Fibroblast of lung (primary cell): ENCODE data around the gene GNB1L. TPM values are rescaled to one million over a fixed set of nuclear protein-coding genes. Genes with fewer than 3 reads are reported as not detected.

Experiments used
- DNase-seq, 2 donors: peaks; one replicate each; pipeline versions ENCODE4 v3.0.0 to v3.0.0-alpha.2; 2010; ENCODE audit warnings: low read depth in 2 of 2
- H2AFZ ChIP-seq: 2 replicates; pipeline ENCODE4 v1.5.1; 2012; ENCODE audit warnings: low read length, control low read depth, inconsistent platforms
- H3K27ac ChIP-seq: 2 replicates; pipeline ENCODE4 v1.5.1; 2011; ENCODE audit warnings: low read length, control low read depth; ENCODE audit not compliant: insufficient read depth
- H3K27me3 ChIP-seq: 2 replicates; pipeline ENCODE4 v1.5.1; 2011; ENCODE audit warnings: mild to moderate bottlenecking, low read length; ENCODE audit not compliant: control insufficient read depth, insufficient read depth
- H3K36me3 ChIP-seq: 2 replicates; pipeline ENCODE4 v1.5.1; 2011; ENCODE audit warnings: low read length; ENCODE audit not compliant: control insufficient read depth, insufficient read depth
- H3K4me1 ChIP-seq: 2 replicates; pipeline ENCODE4 v1.5.1; 2011; ENCODE audit warnings: low read length; ENCODE audit not compliant: control insufficient read depth, insufficient read depth; ENCODE audit errors: extremely low read depth
- H3K4me2 ChIP-seq: 2 replicates; pipeline ENCODE4 v1.5.1; 2011; ENCODE audit warnings: low read length, control low read depth; ENCODE audit not compliant: insufficient read depth; ENCODE audit errors: extremely low read depth
- H3K4me3 ChIP-seq, 4 experiments: fragments of 200-600 bp in 1 of 4; sonication (generic) in 1 of 4; replicated peaks in 1 of 4; 2 replicates each; pipeline ENCODE4 v1.5.1; 2011 to 2016; ENCODE audit warnings: low read length in 4 of 4, low read depth in 3 of 4, mild to moderate bottlenecking in 3 of 4, control low read depth in 2 of 4, inconsistent platforms in 1 of 4, mixed read lengths in 1 of 4; ENCODE audit not compliant: insufficient read depth in 1 of 4; ENCODE audit errors: control extremely low read depth in 1 of 4
- H3K79me2 ChIP-seq: 2 replicates; pipeline ENCODE4 v1.5.1; 2012; ENCODE audit warnings: mild to moderate bottlenecking, low read length, inconsistent platforms; ENCODE audit not compliant: control insufficient read depth, insufficient read depth
- H3K9ac ChIP-seq: 2 replicates; pipeline ENCODE4 v1.5.1; 2011; ENCODE audit warnings: mild to moderate bottlenecking, low read length, control low read depth; ENCODE audit not compliant: insufficient read depth
- H3K9me3 ChIP-seq: 2 replicates; pipeline ENCODE4 v1.5.1; 2012; ENCODE audit warnings: low read depth, low read length; ENCODE audit not compliant: control insufficient read depth, insufficient read depth
- H4K20me1 ChIP-seq: 2 replicates; pipeline ENCODE4 v1.5.1; 2011; ENCODE audit warnings: low read length; ENCODE audit not compliant: control insufficient read depth, insufficient read depth; ENCODE audit errors: extremely low read depth
- EZH2 ChIP-seq: IDR thresholded peaks from 2 replicates; pipeline ENCODE4 v1.5.1; 2012; ENCODE audit warnings: low read length, control low read depth, mild to moderate bottlenecking; ENCODE audit errors: missing control alignments
- polyA plus RNA-seq, 2 donors: library from polyadenylated mRNA; depleted of rRNA in 1 of 2; stranded (reverse) in 1 of 2; unstranded in 1 of 2; fragments of >200 nt; gene quantifications; 2 replicates each; pipeline ENCODE4 v1.2.1, GENCODE V29; 2011 to 2012; ENCODE audit warnings: missing spikeins in 1 of 2
- total RNA-seq: library from RNA; depleted of rRNA; stranded (reverse); fragments of >200 nt; gene quantifications from 2 replicates; pipeline ENCODE4 v1.2.1, GENCODE V29; 2014
- TF ChIP-seq, protein P1 (sequence below), 2 donors: IDR thresholded peaks in 1 of 2; conservative IDR thresholded peaks in 1 of 2; 1 replicate in 1 of 2; 2 replicates in 1 of 2; pipeline ENCODE4 v1.5.1; 2011 to 2012; ENCODE audit warnings: low read length in 2 of 2, control low read depth in 1 of 2, inconsistent platforms in 1 of 2, low read depth in 1 of 2, mild to moderate bottlenecking in 1 of 2

Gene GNB1L
- total and polyA plus RNA-seq, 2 donors (not counting 1 experiment from before 2014, with no cell fraction given), result 1.4 to 7.8 TPM

DNA sequence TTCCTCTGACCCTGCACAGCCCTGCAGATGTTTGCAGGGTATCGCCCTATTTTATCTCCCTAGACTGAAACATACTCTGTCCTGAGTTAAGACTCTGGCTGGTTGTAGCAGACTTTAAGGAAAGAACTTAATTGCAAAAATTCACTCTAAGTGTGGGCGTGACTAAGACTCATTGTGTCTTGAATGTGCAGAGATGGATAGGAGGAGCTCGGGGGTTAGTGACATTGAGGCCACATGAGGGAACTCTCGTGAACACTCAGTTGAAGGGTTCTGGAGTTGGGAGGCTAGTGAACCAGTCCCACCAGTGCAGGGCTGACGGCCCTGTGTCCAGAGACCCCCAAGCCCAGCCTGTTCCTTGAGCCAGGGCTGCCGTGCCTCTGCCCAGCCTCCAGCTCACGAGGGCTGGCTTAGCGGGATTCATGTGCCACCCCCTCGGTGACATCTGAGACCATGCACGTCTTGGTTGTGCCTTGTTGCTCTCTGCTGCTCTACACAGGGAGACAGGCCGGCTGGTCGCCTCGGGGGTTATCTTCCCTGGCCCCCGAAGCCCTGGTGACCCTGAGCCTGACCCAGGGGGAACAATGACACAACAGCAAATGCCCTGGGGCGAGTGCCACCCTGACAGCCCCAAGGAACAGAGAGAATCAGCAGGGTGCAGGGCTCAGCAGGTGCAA, 105.5 kb downstream of the GNB1L start:
- Histone ChIP-seq H3K36me3 (no peaks in the 10 kb centered on the region), H3K4me1 (no peaks in the 10 kb centered on the region), H4K20me1 (no peaks in the 10 kb centered on the region), H2AFZ (no peak overlapping the region), H3K27me3 (peaks cover 16% of the 10 kb centered on the region), H3K9ac (no peak overlapping the region), H3K27ac (no peak overlapping the region), H3K79me2 (no peaks in the 10 kb centered on the region), H3K4me3 (no peak overlapping the region), H3K4me2 (no peak overlapping the region), H3K9me3 (no peaks in the 10 kb centered on the region)
- TF ChIP-seq, protein P1, sequence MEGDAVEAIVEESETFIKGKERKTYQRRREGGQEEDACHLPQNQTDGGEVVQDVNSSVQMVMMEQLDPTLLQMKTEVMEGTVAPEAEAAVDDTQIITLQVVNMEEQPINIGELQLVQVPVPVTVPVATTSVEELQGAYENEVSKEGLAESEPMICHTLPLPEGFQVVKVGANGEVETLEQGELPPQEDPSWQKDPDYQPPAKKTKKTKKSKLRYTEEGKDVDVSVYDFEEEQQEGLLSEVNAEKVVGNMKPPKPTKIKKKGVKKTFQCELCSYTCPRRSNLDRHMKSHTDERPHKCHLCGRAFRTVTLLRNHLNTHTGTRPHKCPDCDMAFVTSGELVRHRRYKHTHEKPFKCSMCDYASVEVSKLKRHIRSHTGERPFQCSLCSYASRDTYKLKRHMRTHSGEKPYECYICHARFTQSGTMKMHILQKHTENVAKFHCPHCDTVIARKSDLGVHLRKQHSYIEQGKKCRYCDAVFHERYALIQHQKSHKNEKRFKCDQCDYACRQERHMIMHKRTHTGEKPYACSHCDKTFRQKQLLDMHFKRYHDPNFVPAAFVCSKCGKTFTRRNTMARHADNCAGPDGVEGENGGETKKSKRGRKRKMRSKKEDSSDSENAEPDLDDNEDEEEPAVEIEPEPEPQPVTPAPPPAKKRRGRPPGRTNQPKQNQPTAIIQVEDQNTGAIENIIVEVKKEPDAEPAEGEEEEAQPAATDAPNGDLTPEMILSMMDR (conservative IDR thresholded peaks at IDR 0.05 in 1 of 2, IDR thresholded peaks at IDR 0.05 in 1 of 2; ENCODE audit: low read depth in 1 of 2, low read length in 2 of 2), result no peak
- no peak for TF ChIP-seq EZH2
- DNase-seq, result no peak

DNA sequence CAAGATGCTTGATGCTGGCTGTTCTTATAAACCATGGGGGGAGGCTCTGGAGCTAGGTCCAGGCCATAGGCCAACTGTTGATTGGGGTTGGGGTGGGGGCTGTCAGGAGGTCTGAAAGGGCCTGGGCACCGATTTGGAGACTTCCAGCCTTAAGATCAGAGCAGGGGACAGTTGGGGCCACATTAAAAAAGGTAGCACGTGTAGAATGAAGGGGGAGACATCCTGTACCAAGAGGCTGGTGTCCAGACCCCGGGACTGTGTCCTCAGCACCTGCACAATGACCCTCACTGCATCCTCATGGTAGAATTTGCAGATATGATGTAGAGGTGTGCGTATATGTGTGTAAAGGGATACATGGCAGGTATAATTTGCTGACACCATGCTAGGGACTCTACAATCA, 106.5 kb downstream of the GNB1L start:
- H3K9ac ChIP-seq, result no peak overlapping the region
- no peaks in the 10 kb centered on the region for H3K4me1 ChIP-seq
- no peak overlapping the region for H3K27ac ChIP-seq
- no peaks in the 10 kb centered on the region for H4K20me1 ChIP-seq
- peaks cover 6% of the 10 kb centered on the region for H3K27me3 ChIP-seq
- H2AFZ ChIP-seq, result no peak overlapping the region
- H3K36me3 ChIP-seq, result no peaks in the 10 kb centered on the region
- no peaks in the 10 kb centered on the region for H3K79me2 ChIP-seq
- no peaks in the 10 kb centered on the region for H3K9me3 ChIP-seq
- no peak for DNase-seq
- no peak overlapping the region for H3K4me2 ChIP-seq
- H3K4me3 ChIP-seq, result no peak overlapping the region
- TF ChIP-seq EZH2, result no peak
- TF ChIP-seq, protein P1 (conservative IDR thresholded peaks at IDR 0.05 in 1 of 2, IDR thresholded peaks at IDR 0.05 in 1 of 2; ENCODE audit: low read depth in 1 of 2, low read length in 2 of 2), result no peak

DNA sequence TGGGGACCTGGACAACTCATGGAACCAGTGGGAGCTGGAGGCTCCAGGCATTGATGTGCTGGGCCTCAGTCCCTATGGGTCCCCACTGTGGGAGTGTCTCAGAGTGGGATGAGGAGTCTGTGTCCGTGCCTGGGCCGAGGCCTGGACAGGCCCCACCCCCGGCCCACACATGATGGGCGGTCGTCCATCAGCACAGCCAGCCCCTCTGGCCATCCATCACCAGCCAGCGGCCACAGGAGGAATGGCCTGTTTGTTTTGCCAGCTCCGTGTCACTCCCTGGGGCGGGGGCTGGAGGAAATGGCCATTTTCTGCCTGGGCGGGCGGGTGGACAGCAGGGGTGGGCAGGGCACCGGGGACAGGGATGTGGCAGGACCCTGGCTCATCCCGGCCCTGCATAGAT, 107.1 kb downstream of the GNB1L start:
- no peaks in the 10 kb centered on the region for H3K9me3 ChIP-seq
- H3K36me3 ChIP-seq, result no peaks in the 10 kb centered on the region
- H4K20me1 ChIP-seq, result no peaks in the 10 kb centered on the region
- H3K4me2 ChIP-seq, result no peak overlapping the region
- H3K27ac ChIP-seq, result no peak overlapping the region
- H3K9ac ChIP-seq, result no peak overlapping the region
- H3K4me1 ChIP-seq, result no peaks in the 10 kb centered on the region
- peaks cover 3% of the 10 kb centered on the region for H3K27me3 ChIP-seq
- DNase-seq, result no peak
- H2AFZ ChIP-seq, result no peak overlapping the region
- TF ChIP-seq EZH2, result no peak
- TF ChIP-seq, protein P1 (conservative IDR thresholded peaks at IDR 0.05 in 1 of 2, IDR thresholded peaks at IDR 0.05 in 1 of 2; ENCODE audit: low read depth in 1 of 2, low read length in 2 of 2), result no peak
- H3K79me2 ChIP-seq, result no peaks in the 10 kb centered on the region
- no peak overlapping the region for H3K4me3 ChIP-seq
